Fibroblast of lung (primary cell): Measurements from ENCODE around the gene ANKRD22.

Experiments
- EZH2 ChIP-seq: IDR thresholded peaks from 2 replicates; pipeline ENCODE4 v1.5.1; 2012; ENCODE audit warnings: low read length, control low read depth, mild to moderate bottlenecking; ENCODE audit errors: missing control alignments
- TF ChIP-seq, protein P1 (sequence below), 2 donors: IDR thresholded peaks in 1 of 2; conservative IDR thresholded peaks in 1 of 2; 1 replicate in 1 of 2; 2 replicates in 1 of 2; pipeline ENCODE4 v1.5.1; 2011 to 2012; ENCODE audit warnings: low read length in 2 of 2, control low read depth in 1 of 2, inconsistent platforms in 1 of 2, low read depth in 1 of 2, mild to moderate bottlenecking in 1 of 2

DNA sequence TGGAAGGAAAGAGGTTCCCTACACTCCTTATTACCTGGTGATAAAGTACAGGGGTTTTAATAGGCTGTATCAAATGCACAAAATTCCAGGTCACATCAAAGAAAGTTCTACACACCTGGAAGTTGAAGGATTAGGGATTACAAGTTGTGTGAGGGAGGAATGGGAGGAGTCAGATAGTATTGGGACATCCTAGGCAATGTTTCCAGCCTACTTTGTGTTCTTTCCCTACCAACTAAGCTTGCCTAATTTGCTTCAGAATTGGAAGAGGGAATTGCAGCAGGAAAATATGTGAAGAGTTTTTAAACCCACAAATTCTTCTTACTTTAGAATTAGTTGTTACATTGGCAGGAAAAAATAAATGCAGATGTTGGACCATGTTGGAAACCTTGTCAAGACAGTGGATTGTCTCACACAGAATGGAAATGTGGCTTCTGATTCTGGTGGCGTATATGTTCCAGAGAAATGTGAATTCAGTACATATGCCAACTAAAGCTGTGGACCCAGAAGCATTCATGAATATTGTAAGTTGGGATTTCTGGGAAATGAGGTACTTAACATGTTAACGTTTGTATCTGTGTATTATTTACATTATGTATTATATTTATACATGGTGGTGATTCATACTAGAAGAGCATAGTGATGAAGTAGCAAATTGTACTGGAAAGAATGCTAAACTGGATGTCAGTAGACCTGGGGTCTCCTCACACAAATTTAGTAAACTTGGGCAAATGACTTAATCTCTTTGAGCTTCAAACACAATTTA lies 48.9 kb downstream of the ANKRD22 start, which contains the start of gene LIPM:
- TF ChIP-seq, protein P1, sequence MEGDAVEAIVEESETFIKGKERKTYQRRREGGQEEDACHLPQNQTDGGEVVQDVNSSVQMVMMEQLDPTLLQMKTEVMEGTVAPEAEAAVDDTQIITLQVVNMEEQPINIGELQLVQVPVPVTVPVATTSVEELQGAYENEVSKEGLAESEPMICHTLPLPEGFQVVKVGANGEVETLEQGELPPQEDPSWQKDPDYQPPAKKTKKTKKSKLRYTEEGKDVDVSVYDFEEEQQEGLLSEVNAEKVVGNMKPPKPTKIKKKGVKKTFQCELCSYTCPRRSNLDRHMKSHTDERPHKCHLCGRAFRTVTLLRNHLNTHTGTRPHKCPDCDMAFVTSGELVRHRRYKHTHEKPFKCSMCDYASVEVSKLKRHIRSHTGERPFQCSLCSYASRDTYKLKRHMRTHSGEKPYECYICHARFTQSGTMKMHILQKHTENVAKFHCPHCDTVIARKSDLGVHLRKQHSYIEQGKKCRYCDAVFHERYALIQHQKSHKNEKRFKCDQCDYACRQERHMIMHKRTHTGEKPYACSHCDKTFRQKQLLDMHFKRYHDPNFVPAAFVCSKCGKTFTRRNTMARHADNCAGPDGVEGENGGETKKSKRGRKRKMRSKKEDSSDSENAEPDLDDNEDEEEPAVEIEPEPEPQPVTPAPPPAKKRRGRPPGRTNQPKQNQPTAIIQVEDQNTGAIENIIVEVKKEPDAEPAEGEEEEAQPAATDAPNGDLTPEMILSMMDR (conservative IDR thresholded peaks at IDR 0.05 in 1 of 2, IDR thresholded peaks at IDR 0.05 in 1 of 2; ENCODE audit: low read depth in 1 of 2, low read length in 2 of 2), result no peak
- no peak for TF ChIP-seq EZH2
